ENCODE results near the gene CYP19A1. TPM values are rescaled to one million over a fixed set of nuclear protein-coding genes. Genes with fewer than 3 reads are reported as not detected.

The CYP19A1 gene
- polyA plus RNA-seq, 1 of the 3 experiments (the other 2 are of a cell fraction): 0.03 TPM

DNA sequence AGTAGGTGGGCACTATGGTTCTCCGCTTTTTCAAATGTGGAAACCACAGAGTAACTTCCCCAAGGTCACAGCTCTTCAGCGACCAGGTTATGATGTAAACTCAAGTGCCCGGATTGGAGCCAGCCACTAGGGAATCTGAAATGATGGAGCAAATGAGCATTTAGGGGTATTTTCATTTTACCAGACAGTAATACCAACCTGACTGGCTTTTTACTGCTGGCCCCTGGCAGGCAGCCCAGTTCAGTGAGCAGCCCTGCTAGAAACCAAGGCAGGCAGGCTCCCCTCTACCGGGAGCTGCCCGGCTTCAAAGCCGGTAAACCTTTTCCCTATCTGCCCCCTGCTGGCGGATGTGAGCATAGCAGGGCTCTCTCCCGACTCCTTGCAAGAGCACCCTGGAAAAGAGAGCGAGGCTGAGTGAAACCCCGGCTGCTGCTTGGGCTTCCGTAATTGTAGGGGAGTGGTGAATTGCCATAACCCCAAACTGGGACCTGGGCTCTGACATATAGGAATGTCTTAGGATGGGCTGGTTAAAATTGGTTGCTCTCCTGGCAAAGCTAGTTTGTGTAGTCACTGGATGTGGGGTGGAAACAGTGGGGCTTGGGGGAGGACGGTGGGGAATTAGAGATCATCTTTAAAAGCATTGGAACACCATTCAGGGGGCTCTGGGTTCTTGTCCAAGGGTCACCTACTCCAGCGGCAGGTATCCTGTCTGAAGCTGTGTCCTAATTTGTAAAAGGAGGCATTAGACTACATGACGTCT, 145.7 kb downstream of the CYP19A1 start:
- no peak overlapping the region for H3K4me3 ChIP-seq (ENCODE audit: low read depth in 2 of 2, low read length in 1 of 2)
- no peak overlapping the region for H3K9ac ChIP-seq
- ChIA-PET CTCF (interaction anchor here (0.6 to 11.2 kb wide), 41 partner anchors 10 to 421 kb away, joined by 3 to 284 read pairs (median 4); no protein-coding TSS in a partner anchor), POLR2A (interaction anchor here (1.4 kb wide), 1 partner anchor 30 kb away, joined by 7 read pairs; no protein-coding TSS in a partner anchor)
- WGBS (ENCODE audit: low lambda C conversion rate): 44% methylated on average over 11 of the region's 14 CpGs
- H3K36me3 ChIP-seq (replicated peaks in 1 of 2; ENCODE audit: control insufficient read depth in 1 of 2, insufficient read depth in 2 of 2, low read length in 1 of 2): no peaks in the 10 kb centered on the region
- H3K79me2 ChIP-seq (ENCODE audit: insufficient read depth): no peaks in the 10 kb centered on the region
- TF ChIP-seq SMC3 (IDR thresholded peaks at IDR 0.05; ENCODE audit: low read depth, low read length) (peak; percentile 85), MXI1 (IDR thresholded peaks at IDR 0.05; ENCODE audit: low read depth, low read length) (no peak), RAD21 (IDR thresholded peaks at IDR 0.05; ENCODE audit: low read length) (peak; percentile 82)
- TF ChIP-seq, protein P1, sequence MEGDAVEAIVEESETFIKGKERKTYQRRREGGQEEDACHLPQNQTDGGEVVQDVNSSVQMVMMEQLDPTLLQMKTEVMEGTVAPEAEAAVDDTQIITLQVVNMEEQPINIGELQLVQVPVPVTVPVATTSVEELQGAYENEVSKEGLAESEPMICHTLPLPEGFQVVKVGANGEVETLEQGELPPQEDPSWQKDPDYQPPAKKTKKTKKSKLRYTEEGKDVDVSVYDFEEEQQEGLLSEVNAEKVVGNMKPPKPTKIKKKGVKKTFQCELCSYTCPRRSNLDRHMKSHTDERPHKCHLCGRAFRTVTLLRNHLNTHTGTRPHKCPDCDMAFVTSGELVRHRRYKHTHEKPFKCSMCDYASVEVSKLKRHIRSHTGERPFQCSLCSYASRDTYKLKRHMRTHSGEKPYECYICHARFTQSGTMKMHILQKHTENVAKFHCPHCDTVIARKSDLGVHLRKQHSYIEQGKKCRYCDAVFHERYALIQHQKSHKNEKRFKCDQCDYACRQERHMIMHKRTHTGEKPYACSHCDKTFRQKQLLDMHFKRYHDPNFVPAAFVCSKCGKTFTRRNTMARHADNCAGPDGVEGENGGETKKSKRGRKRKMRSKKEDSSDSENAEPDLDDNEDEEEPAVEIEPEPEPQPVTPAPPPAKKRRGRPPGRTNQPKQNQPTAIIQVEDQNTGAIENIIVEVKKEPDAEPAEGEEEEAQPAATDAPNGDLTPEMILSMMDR (IDR thresholded peaks at IDR 0.05): peak; percentile 93
- peaks cover 0 to 2% of the 10 kb centered on the region in 2 experiments; a peak in 1 of 4 replicates for H3K4me1 ChIP-seq (ENCODE audit: control insufficient read depth in 1 of 2, insufficient read depth in 2 of 2, low read depth in 1 of 2, low read length in 1 of 2)
- peak; percentile 76 for DNase-seq
- no peaks in the 10 kb centered on the region for H4K20me1 ChIP-seq (ENCODE audit: insufficient read depth)
- H2AFZ ChIP-seq (ENCODE audit: low read depth): no peak overlapping the region
- no peaks in the 10 kb centered on the region for H3K9me2 ChIP-seq
- no peak overlapping the region for H3K27ac ChIP-seq (ENCODE audit: low read depth in 2 of 2, low read length in 1 of 2)
- no peaks in the 10 kb centered on the region for H3K9me3 ChIP-seq
- no peak overlapping the region for H3K4me2 ChIP-seq
- H3K27me3 ChIP-seq (ENCODE audit: insufficient read depth): peaks cover 21% of the 10 kb centered on the region; the same call in 1 of the 2 replicates
- no peaks in the 10 kb centered on the region for H3F3A ChIP-seq (replicated peaks; ENCODE audit: insufficient read depth)

GRCh38 chr15:51191766-51192165, 146.6 kb downstream of the CYP19A1 start:
- POLR2A ChIA-PET: no interaction called here
- DNase-seq: no peak

More at GRCh38 chr15:51191766-51192165, 146.6 kb downstream of the CYP19A1 start:
- Histone ChIP-seq H3K9me2 (no peaks in the 10 kb centered on the region), H3K9me3 (no peaks in the 10 kb centered on the region), H3F3A (replicated peaks; ENCODE audit: insufficient read depth) (no peaks in the 10 kb centered on the region), H3K79me2 (ENCODE audit: insufficient read depth) (no peaks in the 10 kb centered on the region), H4K20me1 (ENCODE audit: insufficient read depth) (no peaks in the 10 kb centered on the region), H3K27me3 (ENCODE audit: insufficient read depth) (peaks cover 23% of the 10 kb centered on the region; the same call in 1 of the 2 replicates), H3K4me2 (no peak overlapping the region), H3K36me3 (replicated peaks in 1 of 2; ENCODE audit: control insufficient read depth in 1 of 2, insufficient read depth in 2 of 2, low read length in 1 of 2) (no peaks in the 10 kb centered on the region), H3K9ac (no peak overlapping the region), H3K27ac (ENCODE audit: low read depth in 2 of 2, low read length in 1 of 2) (no peak overlapping the region), H3K4me1 (ENCODE audit: control insufficient read depth in 1 of 2, insufficient read depth in 2 of 2, low read depth in 1 of 2, low read length in 1 of 2) (peaks cover 0 to 2% of the 10 kb centered on the region in 2 experiments; a peak in 1 of 4 replicates), H2AFZ (ENCODE audit: low read depth) (no peak overlapping the region), H3K4me3 (ENCODE audit: low read depth in 2 of 2, low read length in 1 of 2) (no peak overlapping the region)
- CTCF ChIA-PET: interaction anchor here (0.8 to 11.2 kb wide), 17 partner anchors 9 to 422 kb away, joined by 3 to 284 read pairs (median 5); no protein-coding TSS in a partner anchor
- TF ChIP-seq RFX5 (IDR thresholded peaks at IDR 0.05; ENCODE audit: low read length): no peak
- TF ChIP-seq, protein P2, sequence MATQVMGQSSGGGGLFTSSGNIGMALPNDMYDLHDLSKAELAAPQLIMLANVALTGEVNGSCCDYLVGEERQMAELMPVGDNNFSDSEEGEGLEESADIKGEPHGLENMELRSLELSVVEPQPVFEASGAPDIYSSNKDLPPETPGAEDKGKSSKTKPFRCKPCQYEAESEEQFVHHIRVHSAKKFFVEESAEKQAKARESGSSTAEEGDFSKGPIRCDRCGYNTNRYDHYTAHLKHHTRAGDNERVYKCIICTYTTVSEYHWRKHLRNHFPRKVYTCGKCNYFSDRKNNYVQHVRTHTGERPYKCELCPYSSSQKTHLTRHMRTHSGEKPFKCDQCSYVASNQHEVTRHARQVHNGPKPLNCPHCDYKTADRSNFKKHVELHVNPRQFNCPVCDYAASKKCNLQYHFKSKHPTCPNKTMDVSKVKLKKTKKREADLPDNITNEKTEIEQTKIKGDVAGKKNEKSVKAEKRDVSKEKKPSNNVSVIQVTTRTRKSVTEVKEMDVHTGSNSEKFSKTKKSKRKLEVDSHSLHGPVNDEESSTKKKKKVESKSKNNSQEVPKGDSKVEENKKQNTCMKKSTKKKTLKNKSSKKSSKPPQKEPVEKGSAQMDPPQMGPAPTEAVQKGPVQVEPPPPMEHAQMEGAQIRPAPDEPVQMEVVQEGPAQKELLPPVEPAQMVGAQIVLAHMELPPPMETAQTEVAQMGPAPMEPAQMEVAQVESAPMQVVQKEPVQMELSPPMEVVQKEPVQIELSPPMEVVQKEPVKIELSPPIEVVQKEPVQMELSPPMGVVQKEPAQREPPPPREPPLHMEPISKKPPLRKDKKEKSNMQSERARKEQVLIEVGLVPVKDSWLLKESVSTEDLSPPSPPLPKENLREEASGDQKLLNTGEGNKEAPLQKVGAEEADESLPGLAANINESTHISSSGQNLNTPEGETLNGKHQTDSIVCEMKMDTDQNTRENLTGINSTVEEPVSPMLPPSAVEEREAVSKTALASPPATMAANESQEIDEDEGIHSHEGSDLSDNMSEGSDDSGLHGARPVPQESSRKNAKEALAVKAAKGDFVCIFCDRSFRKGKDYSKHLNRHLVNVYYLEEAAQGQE (IDR thresholded peaks at IDR 0.05; ENCODE audit: low read depth, low read length): no peak
- no peak for TF ChIP-seq FOXJ3 (CRISPR knock-in tag; IDR thresholded peaks at IDR 0.05)
- TF ChIP-seq FOSL2 (IDR thresholded peaks at IDR 0.05; ENCODE audit: borderline replicate concordance, low read depth): no peak
- no peak for TF ChIP-seq JUND (IDR thresholded peaks at IDR 0.05)
- no peak for TF ChIP-seq MEF2A (IDR thresholded peaks at IDR 0.05; ENCODE audit: borderline replicate concordance, low read depth)
- TF ChIP-seq SIN3A (IDR thresholded peaks at IDR 0.05; ENCODE audit: borderline replicate concordance, low read depth, low read length): no peak
- no peak for TF ChIP-seq MXI1 (IDR thresholded peaks at IDR 0.05; ENCODE audit: low read depth, low read length)
- TF ChIP-seq GATA2 (CRISPR knock-in tag; IDR thresholded peaks at IDR 0.05): no peak
- no peak for TF ChIP-seq RXRA (IDR thresholded peaks at IDR 0.05; ENCODE audit: borderline replicate concordance, low read depth)
- TF ChIP-seq USF1 (IDR thresholded peaks at IDR 0.05; ENCODE audit: borderline replicate concordance, low read depth): no peak
- TF ChIP-seq, protein P1 (IDR thresholded peaks at IDR 0.05): no peak
- no peak for TF ChIP-seq TCF12 (IDR thresholded peaks at IDR 0.05)
- WGBS (ENCODE audit: low lambda C conversion rate): 72% methylated on average over 9 of the region's 9 CpGs

Data from SK-N-SH (cell line).